SHP77 treated with DMSO at 0.1 percent for 48 hours (cell line): ENCODE measurements around the gene ANKH.
A peak's percentile ranks its signal among the peaks of the same experiment; 100 is the strongest.

Source experiments
- DNase-seq: peaks from one replicate; lab custom pipeline; 2025; lab: John Stamatoyannopoulos, UW

Gene ANKH

DNA sequence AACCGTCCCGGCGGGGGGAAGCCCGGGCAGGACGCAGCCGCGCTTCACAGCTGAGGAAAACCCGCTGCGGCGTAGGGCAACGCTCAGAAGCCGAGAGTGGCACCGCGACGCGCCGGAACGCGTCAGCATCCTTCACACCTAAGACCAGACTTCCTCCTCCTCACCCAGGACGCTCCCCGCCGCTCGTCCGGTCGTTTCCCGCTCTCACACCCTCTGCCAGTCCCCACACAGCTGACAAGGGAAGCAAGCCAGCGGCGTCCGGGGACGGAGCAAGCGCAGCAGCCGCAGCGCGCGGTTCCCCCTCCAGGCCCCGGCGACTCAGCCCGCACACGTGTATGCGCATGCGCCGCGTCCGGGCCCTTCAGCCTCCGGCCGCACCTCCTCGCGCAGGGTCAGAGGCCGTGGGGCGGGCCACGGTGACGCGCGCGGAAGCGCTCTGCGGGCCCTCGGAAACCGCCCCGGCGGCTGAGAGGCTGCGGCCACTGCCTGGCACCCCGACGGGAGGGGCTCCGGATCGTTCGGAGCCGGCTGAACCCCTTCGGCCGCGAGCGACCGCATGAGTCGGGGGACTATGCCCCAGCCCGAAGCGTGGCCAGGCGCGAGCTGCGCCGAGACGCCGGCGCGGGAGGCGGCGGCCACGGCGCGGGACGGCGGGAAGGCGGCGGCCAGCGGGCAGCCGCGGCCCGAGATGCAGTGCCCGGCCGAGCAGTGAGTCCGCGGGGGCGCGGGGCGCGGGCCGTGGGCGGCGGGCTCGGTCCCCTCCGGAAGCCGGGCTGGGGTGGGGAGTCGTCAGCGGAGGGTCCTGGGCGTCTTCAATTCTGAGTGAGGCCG lies 207.1 kb downstream of the ANKH start, which contains the start of gene OTULIN:
TSS of gene OTULIN (plus strand) at position 449 of the 831 bp plus-strand sequence. CDS start at position 557, 108 bp downstream.
- DNase-seq, result peak; percentile 90

GRCh38 chr5:14663734-14664269 lies 207.8 kb downstream of the ANKH start:
- DNase-seq, result peak; percentile 51

- DNase-seq, result no peak
Observed at GRCh38 chr5:14662721-14663260, 208.8 kb downstream of the ANKH start.

GRCh38 chr5:14660833-14661232 lies 210.7 kb downstream of the ANKH start:
- no peak for DNase-seq

- DNase-seq, result no peak
Observed at GRCh38 chr5:14659821-14660607, 211.6 kb downstream of the ANKH start.

DNA sequence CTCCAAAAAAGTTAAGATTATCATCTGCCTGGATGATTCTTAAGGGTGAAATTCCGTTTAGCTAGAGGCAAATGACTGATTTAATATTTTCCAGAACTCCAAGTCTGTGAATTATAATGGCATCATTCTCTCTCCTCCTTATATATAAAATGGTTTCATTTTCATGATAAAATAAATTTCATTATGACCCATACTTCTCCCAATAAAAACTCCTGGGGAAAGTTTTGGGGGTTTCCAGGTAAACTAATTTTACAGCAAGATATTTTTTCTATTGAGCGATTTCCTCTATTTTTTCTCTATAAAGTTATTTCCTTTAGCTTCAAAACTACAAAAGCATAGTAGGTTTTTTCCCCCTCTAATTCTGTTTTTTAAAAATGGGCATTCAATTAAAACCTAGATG lies 214.7 kb downstream of the ANKH start:
- DNase-seq, result no peak

DNA sequence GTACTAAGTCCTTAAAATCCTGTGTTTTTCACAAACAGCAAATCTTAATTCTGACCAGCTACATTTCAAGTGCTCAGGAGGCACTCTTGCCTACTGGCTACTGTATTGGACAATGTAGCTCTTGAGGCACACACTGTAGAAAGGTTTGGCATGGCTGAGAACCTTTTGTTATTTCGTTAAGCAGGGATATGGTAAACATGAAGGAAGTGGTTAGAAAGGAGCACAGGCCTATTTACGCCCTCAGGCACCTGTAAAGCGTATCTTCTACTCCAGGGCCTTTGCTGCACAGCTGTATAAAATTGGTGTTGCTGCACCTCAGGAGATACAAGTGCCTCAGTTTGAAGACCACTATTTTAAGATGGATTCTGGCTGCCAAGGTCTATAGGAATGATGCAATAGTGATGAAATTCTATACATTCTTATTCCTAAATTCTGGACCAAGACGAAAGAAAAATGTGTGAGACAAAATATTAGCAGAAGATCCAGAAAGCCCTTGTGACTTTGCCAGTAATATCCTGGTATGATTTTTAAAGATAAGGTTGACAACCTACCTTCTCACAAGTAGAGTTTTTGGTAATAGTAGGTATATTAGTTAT lies 216.3 kb downstream of the ANKH start:
- DNase-seq, result no peak
